ENCODE measurements around the gene PTPRG.

Gene PTPRG

DNA sequence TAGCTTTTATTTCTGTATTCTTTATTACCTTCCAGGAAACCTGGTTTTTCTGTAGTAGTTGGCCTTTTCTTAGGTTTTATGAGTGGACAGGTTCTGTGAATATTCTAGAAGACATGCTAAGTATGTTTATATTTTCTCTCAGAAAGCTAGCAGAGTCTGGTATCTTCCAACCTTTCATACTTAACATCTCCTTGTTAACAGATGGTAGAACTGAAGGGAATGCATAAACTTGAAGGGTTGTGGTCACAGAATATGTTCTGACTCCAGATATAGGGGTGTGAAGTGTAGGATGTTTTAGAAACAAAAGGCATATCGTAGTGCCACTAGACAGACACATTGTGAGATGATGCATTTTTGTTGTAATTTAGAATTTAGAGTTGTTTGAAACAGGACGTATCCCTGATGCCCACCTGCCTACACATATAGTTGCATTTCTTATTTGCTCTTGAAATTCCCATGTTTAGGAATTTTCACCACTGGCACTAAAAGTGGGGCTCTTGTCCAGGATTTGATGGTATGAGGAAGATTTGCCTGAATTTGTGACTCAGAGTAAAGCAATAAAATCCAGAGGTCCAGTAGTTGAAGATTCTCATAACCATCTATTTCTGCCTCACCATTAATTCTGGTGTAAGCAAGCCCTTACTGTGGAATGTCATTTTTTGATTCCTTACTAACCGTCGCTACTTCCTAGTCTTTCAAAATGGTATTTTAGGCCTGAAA, 537.4 kb downstream of the PTPRG start:
- no peak for DNase-seq

DNA sequence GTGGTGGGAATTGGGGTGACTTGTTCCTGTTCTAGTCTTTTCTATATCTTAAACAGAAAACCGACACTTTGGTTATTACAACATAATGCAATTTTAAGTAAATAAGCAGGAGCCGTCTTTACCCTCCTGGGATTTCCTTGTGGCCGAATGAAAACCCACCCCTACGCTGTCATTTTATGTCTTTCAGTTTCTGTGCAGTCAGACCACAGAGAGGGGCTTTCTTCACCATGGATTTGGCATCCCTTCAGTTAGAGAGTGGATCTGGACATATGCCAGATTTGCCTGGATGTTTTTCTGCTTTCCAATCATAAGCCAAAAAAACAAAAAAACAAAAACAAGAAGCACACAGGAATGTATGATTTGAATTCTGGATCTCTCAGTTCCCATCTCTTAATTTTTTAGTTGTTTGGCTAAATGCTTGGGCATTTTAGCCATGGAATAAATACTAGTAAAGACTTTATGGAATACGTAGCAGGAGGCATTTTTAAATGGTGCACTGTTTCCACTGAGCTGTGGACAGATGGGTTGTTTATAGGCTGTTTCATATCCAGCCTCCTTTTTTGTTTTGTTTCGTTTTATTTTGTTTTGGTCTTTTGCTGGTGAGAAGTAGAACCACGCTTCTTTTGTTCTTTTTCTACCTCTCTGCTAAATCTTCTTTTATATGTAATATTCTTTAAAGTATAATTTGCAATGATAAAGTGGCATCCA, 539.1 kb downstream of the PTPRG start:
- DNase-seq = no peak

GRCh38 chr3:62101488-62101887, 540.1 kb downstream of the PTPRG start:
- no peak for DNase-seq

DNA sequence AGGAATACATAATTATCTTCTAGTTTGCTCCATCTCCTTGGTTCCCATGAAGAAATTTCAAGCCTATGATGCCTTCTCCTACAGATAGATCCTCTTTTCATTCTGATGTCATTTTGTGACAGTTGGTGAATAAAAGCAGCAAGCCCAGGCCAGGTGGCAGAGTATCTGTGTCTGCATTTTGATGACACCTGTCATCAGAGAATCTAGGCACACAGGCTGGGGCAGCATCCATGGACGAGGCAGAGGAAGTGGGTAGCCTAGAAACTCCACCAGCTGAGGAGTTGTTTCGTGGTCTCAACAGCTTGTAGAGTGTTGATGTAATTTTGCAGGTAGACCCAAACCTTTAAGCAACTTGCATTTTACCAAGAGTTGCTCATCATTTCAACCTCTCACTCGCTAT, 542.2 kb downstream of the PTPRG start:
- DNase-seq = no peak

- DNase-seq = no peak
Observed at GRCh38 chr3:62109534-62109933, 548.2 kb downstream of the PTPRG start.

- no peak for DNase-seq
Observed at GRCh38 chr3:62110443-62111225, 549.3 kb downstream of the PTPRG start.

GRCh38 chr3:62113092-62113491, 551.7 kb downstream of the PTPRG start:
- DNase-seq = no peak

DNA sequence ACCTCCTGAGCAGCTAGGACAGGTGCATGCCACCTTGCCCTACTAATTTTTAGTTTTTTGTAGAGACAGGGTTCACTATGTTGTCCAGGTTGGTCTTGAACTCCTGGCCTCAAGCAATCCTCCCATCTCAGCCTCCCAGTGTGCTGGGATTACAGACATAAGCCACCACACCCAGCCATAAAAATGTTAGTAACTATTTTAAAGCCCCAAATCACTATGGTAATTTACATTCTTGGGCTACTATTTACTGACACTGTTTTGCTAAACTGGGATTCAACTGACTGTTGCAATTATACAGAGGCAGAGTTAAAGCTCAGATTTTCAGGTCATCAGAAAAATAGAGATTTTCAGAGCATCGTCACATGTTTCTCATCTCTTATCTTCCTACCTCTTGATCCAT, 553.4 kb downstream of the PTPRG start:
- no peak for DNase-seq

GRCh38 chr3:62117903-62118548, 556.7 kb downstream of the PTPRG start:
- no peak for DNase-seq

DNA sequence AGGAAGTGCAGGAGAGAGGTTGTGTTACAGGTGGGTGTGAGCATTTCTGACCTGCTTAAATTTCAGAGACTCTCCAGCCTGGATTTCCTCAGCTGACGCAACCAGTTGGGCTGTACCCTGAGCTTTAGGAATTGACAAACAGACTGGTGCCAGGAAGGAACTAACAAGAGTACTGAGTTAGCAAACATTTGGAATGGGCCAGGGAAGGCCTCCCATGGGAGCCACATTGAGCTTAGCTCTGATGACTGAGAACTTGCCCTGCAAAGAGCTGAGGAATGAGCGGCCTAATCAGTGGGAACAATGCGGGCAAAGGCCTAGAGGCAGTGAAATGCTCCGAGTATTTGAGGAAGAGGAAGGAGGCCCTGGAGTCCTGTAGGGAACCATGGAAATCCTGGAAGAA, 557.8 kb downstream of the PTPRG start:
- DNase-seq = no peak

GRCh38 chr3:62122819-62123218, 561.4 kb downstream of the PTPRG start:
- no peak for DNase-seq

GRCh38 chr3:62125380-62125779, 564.0 kb downstream of the PTPRG start:
- DNase-seq = no peak

DNA sequence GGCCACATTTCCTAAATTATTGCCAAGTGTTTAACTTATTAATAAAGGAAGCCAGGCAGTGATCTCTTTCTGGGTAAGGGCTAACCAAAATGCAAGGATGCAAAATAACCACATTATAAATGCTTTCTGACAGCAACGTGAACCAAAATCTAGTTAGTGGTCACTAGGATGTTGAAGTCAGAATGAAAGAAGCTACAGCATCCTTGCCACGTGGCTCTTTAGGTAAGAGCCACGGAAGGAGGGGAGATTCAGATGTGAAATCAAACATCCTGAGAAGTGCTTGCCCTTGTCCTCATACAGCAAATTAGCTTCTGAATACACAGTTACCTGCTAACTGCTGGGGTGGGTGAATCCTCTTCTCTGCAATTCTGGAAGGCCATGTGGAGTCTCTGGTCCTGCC, 565.7 kb downstream of the PTPRG start:
- no peak for DNase-seq

- DNase-seq = no peak
Observed at GRCh38 chr3:62128051-62128450, 566.7 kb downstream of the PTPRG start.

GRCh38 chr3:62128681-62129080, 567.3 kb downstream of the PTPRG start:
- no peak for DNase-seq

DNA sequence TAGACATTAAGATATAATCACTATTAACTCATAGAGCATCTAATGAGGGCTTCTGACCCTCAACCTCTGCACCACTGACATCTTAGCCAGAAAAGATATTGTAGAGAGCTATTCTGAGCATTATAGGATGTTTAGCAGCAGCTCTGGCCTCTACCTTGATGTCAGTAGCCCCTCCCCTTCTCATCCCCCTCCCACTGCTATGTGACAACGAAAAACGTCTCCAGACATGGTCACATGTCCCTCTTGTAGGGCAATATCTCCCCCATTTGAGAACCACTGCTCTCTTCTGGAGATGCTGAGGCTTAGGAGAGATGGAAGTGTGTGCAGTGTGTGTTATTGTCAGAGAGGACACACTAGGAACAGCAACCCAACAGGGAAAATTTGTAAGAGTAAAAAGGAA, 569.7 kb downstream of the PTPRG start:
- no peak for DNase-seq

DNA sequence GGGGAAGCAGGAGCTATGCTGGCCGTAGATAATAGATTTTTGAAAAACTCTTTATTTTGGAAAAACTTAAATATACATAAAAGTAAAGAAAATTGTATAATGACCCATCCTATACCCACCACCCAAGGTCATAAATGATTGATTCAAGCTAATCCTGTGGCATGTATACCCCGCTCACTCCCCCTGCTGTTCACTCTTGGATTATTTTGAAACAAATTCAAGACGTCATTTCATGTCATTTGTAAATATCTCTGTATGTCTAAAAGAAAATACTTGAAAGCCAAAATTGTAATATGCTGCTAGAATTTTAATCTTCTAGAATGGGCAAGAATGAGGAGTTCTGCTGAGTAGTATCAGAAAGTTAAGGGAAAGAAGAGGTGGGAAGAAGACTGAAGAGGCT, 570.2 kb downstream of the PTPRG start:
- no peak for DNase-seq

DNA sequence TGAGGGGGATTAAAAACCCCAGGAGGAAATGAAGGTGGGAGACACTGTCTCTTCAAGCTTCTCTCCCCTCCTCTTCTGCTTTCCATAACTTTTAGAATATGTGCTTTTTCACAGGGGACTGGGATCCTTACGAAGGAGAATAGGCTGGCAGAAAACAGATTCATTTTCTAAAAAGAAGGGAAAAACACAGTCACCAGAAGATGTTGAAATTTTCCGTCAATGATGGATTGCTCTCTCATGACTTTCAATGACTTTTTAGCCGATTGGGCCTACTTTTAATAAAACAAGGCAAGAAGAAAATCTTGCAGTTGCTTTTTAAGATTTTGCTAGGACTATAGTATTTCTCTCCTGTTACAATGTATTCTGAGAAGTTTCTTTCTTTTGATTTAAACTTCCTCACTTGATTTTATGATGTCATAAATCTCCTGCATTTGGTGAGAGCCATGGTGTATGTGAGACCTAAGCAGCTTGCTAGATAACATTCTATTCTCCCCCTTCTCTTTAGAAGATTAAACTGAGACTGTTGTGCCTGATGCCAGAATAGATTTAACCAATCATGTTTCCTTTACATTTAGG, 570.7 kb downstream of the PTPRG start:
- DNase-seq = no peak

GRCh38 chr3:62133015-62133414, 571.6 kb downstream of the PTPRG start:
- no peak for DNase-seq

GRCh38 chr3:62134061-62134496, 572.7 kb downstream of the PTPRG start:
- DNase-seq = no peak

- DNase-seq = no peak
Observed at GRCh38 chr3:62135741-62136140, 574.4 kb downstream of the PTPRG start.

- DNase-seq = no peak
Observed at GRCh38 chr3:62139957-62140356, 578.6 kb downstream of the PTPRG start.
